ENCODE data around the gene TSPAN8.

DNA sequence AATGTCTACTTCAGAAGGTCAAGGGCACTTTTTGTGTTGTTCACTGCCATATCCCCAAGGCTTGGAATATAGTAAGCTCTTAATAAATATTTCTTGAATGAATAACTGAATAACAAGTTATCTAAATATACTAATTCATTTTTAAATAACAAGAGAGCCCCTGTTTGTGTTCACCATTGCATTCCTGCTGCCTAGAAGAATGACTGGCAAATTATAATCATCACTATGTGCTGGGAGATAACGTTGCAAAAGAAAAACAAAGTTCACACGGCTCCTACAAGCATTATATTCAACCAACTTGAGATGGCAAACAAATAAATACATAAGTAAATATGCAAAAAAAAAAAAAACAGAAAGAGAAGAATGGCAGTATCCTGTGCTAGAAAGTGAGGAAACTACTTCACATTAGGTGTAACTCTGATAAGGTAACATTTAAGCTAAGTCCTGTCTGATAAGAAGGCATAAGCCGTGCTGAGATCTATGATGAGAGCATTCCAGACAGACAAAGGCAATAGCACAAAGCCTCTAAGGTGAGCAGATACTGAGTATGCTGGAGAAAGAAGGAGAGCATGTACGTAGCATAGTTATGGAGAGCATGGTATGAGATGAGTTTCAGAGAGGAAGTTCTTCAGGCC lies 9.2 kb upstream of the TSPAN8 start:
- TF ChIP-seq POLR2A (IDR thresholded peaks at IDR 0.05): no peak
- TF ChIP-seq, protein P1, sequence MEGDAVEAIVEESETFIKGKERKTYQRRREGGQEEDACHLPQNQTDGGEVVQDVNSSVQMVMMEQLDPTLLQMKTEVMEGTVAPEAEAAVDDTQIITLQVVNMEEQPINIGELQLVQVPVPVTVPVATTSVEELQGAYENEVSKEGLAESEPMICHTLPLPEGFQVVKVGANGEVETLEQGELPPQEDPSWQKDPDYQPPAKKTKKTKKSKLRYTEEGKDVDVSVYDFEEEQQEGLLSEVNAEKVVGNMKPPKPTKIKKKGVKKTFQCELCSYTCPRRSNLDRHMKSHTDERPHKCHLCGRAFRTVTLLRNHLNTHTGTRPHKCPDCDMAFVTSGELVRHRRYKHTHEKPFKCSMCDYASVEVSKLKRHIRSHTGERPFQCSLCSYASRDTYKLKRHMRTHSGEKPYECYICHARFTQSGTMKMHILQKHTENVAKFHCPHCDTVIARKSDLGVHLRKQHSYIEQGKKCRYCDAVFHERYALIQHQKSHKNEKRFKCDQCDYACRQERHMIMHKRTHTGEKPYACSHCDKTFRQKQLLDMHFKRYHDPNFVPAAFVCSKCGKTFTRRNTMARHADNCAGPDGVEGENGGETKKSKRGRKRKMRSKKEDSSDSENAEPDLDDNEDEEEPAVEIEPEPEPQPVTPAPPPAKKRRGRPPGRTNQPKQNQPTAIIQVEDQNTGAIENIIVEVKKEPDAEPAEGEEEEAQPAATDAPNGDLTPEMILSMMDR (IDR thresholded peaks at IDR 0.05): no peak
